ENCODE results near the gene GLO1.
A peak's percentile ranks its signal among the peaks of the same experiment; 100 is the strongest.

GLO1 gene

DNA sequence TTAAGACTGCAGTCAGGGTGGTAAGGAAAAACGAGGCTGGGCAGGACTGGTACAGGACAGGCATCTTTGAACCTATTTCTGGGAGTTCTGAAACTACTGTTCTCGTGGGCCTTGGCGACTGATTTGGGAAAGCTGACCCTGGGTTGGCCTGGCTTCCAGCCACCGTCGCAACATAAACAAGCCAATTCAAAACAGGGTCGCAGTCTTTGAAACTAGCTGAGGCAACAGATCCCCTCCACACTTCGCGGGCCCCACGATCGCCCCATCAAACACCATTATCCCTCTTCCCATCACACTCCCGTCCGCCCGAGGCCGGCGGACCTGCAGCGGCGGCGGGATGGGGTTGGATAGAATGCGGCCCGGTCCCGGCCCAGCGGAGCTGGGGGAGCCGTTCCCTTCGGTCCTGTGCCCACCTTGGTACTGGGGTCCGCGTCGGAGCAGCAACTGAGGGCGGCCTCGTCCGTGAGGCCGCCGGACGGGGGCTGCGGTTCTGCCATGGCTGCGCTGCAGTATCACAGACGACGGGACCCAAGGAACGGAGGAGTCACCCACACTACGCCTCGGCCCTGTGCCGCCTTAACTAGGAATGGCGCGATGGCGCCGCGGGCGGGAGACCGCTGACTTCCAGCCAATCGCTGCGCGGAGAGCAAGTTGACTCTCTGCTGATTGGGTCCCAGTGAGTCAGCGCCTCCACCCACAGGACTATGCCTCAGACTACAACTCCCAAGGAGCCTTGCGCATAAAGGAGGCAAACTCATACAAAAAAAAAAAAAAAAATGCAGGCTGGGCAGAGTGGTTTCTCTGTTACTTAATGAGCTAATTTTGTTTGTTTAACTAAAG is at the start of gene GLO1:
Gene GLO1, minus strand, starts transcription at position 588 of the 840 bp plus-strand sequence. Its CDS starts 91 bp downstream, at position 497.
- DNase-seq = peak; percentile 82 to 90 (median 86)

DNA sequence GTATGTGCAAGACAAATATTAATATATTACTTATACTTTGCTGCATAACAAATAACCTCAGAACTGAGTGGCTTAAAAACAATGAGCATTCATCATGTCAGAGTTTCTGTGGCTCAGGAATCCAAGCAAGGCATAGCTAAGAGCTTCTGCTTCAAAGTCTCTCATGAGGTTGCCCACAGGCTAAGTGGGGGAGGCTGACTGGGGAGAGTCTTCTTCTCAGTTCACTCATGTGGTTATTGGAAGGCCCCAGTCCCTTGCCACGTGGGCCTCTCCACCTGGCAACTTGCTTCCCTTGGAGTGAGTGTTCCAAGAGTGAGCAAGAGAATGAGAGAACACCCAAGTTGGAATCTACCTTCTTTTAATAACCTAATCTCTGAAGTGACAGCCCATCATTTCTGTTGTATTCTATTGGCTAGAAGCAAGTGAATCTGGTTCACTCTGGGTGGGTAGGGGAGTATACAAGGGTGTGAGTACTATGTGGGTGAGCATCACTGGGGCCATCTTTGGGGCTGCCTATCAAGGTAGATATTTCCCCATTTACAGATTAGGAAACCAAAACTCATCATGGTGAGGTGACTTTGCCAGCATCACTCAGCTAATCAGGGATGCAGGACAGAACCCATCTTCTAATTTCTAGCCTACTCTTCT is 48.1 kb upstream of the GLO1 start:
- DNase-seq = no peak

DNA sequence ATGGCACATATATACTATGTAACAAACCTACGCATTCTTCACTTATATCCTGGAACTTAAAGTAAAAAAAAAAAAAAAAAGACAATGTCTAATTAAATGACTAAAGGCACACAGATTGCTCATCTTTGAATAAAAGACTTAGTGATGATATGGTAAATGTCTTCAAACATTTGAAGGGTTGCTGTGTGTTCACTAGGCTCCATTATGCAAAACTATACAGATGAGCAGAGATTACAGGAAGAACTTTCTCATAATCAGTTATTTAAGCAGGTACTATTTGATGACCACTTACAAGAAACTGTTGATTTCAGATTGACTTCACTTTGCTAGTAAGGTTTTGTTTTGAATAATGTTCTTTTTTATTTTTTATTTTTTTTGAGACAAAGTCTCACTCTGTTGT is 46.5 kb upstream of the GLO1 start:
- DNase-seq = no peak

DNA sequence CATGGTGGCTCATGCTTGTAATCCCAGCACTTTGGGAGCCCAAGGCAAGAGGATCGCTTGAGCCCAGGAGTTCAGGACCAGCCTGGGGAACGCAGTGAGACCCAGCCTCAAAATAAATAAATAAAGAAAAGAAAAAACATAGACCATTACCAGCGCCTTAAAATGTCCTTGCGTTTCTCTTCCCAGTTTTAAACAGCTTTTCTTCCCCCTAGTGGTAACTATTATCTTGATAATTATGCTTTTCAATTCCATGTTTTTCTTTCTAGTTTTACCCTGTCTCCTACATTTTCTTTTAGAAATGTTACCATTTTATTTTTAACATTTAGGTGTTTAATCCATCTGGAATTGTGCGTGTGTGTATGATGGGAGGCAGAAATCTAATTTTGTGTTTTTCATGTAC is 36.6 kb upstream of the GLO1 start:
- no peak for DNase-seq

DNA sequence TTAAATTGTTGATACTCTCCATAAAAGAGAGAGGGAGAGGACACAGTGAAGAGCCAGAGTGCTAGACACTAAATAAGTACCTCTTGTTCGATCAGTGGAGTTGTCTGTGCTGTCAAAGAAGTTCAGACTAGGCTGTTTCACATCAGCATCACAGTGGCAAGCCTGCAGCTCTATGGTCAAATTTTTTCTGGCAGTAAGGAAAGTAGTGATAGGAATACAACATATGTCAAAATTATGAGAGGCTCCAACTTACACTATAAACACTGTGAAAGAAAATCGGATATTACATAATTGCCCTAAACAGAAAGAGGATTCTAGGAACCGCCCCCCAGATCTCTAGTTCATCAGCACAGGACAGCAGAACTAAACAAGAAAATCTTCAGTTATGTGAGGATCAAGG is 35.3 kb upstream of the GLO1 start:
- no peak for DNase-seq

DNA sequence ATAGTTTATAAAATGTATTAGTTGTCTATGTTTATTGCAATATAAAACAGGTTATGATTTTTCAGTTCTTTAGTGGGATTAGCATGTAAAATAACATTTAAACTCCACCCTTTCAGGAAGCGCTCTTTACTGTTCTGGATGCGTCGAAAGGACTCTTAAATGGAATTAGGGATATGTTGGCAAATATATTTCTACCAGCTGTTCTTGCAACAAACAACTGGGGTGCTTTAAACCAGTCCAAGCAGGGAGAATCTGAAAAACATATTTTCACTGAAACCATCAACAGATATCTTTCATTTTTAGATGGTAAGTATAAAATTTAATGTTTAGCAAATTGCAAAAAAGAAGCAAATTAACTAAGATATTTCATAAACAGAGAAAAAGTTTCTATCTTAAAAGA is 34.0 kb upstream of the GLO1 start:
- no peak for DNase-seq

DNA sequence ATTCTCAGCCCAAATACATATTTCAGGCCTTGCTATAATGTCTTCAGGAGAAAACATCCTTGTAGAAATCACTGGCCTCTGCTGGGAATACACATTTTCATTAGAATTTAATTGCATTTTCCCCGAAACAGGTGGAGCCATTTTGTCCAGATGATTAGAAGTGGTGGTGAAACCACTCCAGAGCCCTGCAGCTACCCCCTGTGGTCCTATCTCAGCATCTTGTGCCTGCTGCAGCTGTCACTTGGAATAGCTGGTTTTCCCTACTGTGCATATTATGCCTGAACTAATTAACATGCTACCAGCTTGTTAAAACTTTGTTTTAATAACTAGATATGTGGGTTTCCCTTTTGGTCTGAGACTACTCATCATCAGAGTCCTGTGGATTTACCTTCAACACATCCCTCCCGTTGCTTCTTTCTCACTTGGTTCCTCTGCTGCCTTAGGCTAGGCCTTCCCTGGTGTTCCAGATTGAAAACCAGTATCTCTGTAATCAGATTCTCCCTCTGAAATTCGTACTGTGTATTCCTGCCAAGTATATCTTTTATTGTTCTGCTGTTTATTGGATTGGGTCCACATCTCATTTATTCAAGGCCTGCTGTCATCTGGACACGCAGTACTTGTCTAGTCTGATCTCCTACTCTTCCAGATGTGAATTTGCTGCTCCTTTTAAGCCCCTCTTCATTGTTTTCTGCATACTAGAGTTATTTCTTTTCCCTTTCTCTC is 27.4 kb upstream of the GLO1 start:
- no peak for DNase-seq

DNA sequence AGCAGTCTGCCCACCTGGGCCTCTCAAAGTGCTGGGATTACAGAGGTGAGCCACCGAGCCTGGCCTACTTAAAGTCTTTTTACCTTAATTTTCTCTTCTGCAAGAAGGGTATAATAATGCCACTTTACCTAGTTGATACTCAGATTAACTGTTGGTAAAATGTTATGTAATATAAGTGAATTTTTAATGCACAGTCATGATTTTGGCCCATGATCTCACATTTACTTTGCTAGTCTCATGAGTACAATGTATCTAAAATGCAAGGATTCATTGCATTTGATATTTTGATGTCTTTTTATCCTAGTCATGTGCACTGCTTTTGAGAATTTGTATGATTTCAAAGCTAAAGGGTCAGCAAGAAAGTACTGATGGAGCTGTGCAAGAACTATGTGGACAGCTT is 25.3 kb upstream of the GLO1 start:
- DNase-seq = no peak

DNA sequence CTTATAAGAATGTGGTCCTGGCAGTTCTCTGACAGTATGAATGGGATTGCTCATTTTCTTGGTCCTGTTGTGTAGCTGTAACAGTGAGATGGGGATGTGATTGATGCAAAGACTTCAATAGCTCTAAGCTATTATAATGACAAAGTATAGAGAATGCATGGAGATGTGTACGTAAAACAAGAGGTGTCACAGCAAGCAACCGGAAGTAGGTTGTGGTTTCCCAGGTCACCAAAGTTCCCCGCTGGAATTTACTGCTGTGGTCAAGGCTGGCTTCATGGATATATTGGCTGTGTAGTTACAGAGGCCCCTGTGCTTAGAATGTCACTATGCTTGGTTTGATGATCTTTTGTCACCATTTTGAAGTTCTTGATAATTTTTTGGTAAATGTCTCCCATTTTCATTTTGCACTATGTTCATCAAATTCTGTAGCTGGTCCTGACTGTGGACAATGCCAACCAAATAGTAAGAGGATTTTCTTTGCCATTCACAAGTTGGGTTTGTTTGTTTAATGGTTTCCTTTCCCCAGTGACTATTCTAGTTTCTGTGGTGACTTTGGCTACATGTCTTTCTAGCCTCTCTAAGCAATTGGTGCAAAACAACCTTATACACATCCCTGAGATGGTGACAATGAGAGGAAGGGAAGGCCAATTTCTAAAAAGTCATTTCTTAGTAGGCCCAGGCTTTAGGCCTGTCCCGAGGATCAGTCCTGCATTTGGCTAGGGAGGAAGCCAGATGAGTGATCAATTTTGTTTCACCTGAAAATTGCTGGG is 22.7 kb upstream of the GLO1 start:
- no peak for DNase-seq

DNA sequence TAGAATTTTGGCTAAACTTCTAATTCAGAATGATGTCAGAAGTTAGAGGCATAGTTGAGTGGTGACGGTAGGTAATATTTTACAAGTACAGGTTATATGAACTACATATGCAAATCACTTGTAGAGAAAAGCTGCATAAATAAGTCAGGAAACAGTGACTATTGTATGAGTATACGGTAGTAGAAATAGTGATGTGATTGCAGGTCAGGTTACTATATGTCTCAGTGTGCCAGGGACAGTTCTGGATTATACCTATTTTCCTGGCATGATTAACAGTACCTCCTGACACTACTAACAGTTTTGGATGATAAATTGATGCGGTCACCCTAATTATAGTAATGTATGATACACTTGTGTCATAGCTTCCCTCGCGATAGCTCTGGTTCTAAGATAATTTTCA is 21.4 kb upstream of the GLO1 start:
- DNase-seq = no peak

DNA sequence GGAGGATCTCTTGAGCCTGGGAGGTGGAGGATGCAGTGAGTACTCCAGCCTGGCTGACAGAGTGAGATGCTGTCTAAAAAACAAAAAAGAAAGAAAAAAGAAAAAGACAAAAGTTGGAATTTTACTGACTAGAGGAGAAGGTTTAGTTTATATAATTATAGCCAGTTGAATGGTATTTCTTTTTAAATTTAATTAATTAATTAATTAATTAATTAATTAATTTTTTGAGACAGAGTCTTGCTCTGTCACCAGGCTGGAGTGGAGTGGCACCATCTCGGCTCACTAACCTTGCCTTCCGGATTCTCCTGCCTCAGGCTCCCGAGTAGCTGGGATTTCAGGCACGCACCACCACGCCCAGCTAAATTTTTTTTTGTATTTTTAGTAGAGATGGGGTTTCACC is 20.8 kb upstream of the GLO1 start:
- no peak for DNase-seq

DNA sequence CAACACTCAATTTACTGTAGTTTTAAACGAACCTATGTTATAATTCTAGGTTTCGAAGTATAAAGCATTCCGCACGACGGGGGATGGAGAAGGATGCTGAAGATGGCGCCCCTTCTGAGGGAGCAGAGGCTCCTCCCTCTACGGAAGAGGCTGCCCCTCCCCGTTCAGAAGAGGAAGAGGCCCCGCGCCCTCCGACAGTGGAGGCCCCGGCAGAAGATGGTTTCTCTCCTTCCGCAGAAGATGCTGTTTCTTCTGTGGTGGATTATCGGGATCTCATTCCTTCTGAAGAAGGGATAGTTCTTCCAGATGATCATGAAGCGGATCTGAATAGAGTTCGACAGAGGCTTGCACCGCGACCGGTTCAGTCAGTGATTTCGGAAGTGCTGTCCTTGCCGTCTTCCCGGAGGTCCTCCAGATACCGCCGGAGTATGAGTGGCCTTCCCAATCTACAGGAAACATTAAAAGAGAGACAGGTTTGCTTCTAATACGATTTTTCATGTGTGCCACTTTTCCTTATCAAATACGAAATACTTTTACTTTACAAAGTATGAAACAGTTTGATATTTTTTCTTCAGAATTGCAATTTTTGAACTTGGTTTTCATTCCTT is 19.9 kb upstream of the GLO1 start:
- no peak for DNase-seq

DNA sequence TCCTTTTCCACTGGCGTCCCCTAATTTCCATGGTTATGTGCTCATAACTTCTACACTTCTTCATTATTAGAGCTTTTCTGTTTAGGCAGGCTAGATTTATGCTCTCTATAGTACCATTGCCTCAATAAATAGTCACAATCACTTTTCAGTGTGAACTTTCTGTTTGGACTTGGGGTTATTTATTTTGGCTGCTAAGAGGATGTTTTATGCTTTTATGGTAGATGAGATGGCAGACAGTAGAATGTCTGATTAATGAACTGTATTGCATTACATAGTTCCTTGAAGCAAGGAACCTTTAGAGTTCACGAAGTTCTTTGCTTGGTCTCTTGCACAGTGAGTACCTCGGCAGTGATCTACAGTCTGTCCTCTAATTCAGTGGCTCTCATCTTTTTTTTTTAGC is 19.1 kb upstream of the GLO1 start:
- no peak for DNase-seq

DNA sequence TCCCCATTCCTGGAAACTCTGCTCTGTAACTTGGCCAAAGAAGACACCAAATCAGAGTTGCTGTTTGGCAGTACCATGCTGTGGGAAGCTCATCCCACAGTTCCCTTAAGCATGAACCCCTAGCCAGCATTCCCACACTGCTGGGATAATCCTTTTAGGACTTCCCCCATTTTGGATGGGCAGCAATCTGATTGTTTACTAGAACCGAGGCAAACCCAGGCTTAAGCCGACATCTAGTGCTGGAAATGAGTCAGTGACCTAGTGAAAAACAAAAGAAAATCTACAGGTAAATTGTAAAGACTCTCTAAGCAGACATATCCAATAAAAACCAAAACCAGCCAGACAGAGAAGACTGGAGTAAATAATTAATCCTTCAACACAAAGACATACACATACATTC is 17.4 kb upstream of the GLO1 start:
- DNase-seq = no peak

DNA sequence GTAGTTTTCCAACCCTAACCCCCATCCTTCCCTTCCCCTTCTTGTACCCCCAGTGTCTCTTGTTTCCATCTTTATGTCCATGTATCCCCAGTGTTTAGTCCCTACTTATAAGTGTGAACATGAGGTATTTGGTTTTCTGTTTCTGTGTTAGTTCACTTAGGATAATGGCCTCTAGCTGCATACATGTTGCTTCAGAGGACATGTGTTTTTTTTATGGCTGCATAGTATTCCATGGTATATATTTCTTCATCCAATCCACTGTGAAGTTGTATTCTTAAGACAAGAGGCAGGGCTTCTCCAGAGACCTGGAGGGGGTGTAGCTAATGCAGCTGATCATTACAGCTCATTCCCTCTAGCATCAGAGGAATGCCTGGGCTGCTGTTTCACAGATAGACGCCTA is 16.4 kb upstream of the GLO1 start:
- no peak for DNase-seq

DNA sequence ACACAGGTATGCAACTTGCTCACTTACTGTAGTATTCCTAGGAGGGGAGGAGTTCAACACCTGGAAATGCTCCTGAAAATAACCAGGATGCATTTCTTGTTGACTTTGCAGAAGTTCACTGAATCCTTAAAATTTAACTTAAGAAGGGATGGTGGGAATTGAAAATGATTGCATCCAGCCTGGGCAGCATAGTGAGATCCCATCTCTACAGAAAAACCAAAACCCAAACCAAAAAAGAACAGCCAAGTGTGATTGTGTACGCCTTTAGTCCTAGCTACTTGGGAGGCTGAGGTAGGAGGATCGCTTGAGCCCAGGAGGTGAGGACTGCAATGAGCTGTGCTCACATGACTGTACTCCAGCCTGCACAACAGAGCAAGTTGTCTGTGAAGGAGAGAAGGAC is 13.9 kb upstream of the GLO1 start:
- DNase-seq = no peak

DNA sequence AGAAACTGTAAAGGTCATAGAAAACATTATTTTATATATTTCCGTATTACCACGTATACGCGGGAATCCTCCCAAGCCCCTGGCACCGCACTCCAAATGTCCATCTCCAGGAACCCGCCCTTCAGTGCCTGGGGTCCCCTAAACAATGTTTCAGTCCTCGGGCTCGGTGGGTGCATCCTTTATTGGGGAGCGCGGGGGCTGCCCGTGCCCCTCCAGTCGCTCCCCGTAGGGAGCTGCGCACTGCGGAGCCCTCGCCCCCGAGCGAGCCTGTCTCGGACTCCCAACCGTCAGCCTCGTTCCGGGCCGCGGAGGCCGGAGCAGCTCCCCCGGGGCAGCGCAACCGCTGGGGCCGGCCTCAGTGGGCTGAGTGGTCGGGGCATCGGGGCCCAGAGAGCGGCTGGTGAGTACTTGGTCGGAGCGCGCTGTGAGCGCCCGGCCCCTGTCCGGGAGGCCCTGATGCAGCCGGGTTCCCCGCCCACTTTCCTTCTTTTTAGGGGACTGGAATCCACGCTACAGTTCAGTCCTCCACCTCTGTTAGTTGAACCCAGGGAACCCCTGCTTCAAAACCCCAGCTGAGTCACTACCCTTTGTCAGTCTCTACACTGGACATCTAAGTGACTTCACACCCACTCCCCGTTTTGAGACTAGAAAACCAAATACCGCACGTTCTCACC is 12.2 kb upstream of the GLO1 start, which contains the start of gene DNAH8:
Gene DNAH8, plus strand, starts transcription at position 296 of the 674 bp plus-strand sequence. CDS start 7,499 bp downstream, outside the sequence.
- no peak for DNase-seq

DNA sequence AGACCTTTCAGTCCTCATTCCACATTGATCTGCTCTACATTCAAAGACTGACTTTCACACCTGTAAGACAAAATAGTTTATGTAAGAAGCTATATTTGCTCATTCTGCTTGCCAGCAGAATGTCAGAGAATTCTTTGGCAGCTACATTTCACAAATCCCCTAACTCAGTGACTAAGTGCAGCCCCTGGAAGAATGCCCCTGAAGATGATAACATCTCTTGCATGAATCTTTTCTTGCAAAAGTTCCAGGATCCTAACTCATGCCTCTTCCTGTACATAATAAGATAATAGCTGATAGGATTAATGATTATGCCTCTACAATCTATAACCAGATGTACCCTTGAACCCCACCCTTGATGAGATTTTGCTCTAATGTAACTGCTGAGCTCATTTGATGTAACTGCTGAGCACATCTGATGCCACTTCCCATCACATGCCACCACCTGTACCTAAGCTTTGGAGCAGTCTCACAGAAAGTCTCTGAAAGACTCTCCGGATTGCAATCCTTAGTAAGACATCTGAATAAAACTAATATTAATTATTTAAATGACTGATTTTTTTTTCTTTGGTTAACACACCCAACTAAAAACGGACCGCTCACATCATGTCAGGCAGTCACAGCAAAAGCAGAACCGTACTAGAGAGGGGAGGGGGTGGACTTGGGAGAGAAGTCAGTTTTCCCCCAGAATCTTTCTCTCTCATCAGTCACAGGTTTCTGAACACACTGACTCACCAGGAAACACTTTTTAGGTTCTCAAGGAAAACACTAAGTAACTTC is 11.5 kb upstream of the GLO1 start:
- DNase-seq = no peak

DNA sequence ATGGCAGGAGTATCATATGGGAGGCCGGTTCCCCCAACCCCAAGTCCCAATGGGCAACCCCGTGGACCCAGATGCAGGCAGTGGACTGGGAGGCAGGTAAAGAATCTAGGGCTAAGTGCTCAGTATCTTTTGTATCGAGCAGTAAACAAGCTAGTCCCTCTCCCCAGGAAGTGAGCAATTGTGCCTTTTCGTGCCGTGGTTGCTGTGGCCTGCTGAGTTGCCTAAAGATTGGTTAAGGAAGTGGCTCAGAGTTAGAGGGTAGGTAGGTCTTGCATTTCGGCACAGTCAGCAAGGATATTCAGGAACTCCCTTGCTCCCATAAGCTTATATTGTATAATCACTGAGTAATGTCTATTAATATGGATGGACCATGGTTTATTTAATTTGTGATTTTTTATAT is 10.9 kb upstream of the GLO1 start:
- DNase-seq = no peak

DNA sequence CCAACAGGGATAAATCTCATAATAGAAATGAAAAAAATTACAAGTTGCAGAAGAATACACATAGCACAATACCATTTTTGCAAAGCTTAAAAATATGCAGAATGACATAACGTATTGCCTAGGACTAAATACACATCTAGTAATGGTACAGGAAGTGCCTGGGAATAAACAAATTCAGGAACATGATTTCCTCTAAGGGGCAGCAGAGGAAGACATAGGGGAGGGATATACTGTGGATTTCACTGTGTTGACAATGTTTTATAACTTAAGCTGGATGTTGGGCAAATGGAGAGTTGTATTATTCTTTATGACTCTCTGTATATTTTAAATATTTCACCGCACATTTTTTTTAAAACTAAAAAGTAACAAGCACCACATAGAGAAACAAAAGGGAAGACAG is 5.6 kb upstream of the GLO1 start:
- DNase-seq = no peak

DNA sequence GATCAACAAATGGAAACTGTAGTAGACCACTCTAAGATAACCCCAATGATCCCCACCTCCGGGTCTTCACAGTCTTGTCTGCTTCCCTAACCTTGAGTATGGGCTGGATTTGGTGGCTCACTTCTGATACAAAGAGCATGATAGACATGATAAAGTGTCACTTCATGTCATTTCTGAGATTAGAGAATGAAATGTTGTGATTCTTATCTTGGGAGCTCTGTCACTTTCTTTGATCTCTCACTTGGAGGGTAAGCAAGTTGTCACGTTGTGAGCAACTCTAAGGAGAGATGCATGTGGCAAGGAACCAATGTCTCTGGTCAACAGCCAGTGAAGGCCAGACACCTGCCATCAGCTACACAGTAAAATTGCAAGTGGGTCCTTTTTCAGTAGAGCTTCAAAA is 3.0 kb upstream of the GLO1 start:
- DNase-seq = no peak
